Measurements from ENCODE around the gene FNBP1L.

Gene FNBP1L

DNA sequence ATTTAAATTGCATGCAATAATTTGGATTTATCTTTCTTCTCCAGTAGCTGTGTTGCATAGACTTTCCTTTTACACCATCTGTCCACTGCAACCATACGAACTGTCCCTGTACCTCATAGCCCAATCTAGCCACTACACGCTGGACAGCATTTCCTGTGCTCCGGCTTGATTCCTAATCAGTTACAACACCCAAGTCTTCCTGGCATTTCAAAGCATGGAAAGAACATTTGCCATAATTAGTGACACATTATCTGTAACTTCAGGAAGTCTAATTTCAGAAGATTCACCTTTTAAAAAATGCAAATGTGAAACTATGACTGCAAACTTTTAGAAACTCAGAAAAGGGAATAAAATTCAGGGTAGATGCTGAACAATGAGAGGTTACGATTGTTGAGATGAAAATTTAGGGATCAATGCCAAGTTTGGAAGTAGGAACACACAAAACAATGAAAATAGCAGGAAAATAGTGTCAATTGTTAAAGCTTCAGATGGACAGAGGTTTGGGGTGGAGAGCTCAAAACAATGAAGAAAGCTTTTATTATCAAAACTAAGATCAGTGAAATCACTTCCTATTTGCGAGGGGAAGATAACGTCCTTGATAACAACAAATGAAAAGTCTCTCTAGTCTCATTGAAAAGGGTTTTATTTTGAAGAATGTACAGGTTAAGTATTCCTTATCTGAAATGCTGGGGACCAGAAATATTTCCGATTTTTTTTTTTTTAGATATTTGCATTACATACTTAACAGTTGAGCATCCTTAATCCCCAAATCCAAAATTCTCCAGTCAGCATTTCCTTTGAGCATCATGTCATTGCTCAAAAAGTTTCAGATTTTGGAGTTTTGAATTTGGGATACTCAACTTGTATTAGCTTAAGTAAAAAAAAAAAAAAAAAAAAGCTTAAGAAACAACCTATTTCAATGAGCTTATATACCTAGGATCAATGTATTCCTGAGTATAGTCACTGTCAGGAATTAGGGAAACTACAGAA is 107.3 kb downstream of the FNBP1L start:
- no peak overlapping the region for H4K8ac ChIP-seq (ENCODE audit: low read depth, low read length)
- H3K27ac ChIP-seq (replicated peaks; ENCODE audit: low read length) = no peak overlapping the region
- no peak overlapping the region for H3K18ac ChIP-seq (ENCODE audit: low read length)
- H4K91ac ChIP-seq (ENCODE audit: low read depth, low read length, poor library complexity) = no peak overlapping the region
- no peaks in the 10 kb centered on the region for H3K27me3 ChIP-seq (ENCODE audit: control insufficient read depth in 3 of 3, insufficient read depth in 3 of 3, low read depth in 1 of 3, low read length in 3 of 3)
- H2BK5ac ChIP-seq (ENCODE audit: low read length) = no peak overlapping the region
- H3K4ac ChIP-seq (ENCODE audit: low read length) = no peak overlapping the region
- peaks cover 3 to 15% of the 10 kb centered on the region in 2 donors for H3K4me1 ChIP-seq (ENCODE audit: control insufficient read depth in 2 of 2, insufficient read depth in 1 of 2, low read depth in 1 of 2, low read length in 2 of 2)
- no peak overlapping the region for H2BK12ac ChIP-seq (ENCODE audit: low read length)
- H2BK15ac ChIP-seq (ENCODE audit: low read length) = no peak overlapping the region
- H3K23ac ChIP-seq (ENCODE audit: low read depth, low read length, poor library complexity) = no peak overlapping the region
- H3K14ac ChIP-seq (ENCODE audit: low read length) = no peak overlapping the region
- H3K4me2 ChIP-seq (ENCODE audit: insufficient read depth, low read length, poor library complexity, severe bottlenecking) = no peak overlapping the region
- H3K4me3 ChIP-seq (ENCODE audit: low read length in 2 of 2) = no peak overlapping the region
- DNase-seq (ENCODE audit: low spot score) = no peak
- H2BK120ac ChIP-seq (ENCODE audit: low read depth, low read length) = no peak overlapping the region
- no peaks in the 10 kb centered on the region for H3K79me1 ChIP-seq (ENCODE audit: low read depth, low read length)
- H3K9ac ChIP-seq (ENCODE audit: low read depth, low read length, poor library complexity) = no peak overlapping the region
- no peak overlapping the region for H2AFZ ChIP-seq (ENCODE audit: low read length)
- peaks cover 1 to 83% of the 10 kb centered on the region in 2 donors for H3K36me3 ChIP-seq (replicated peaks in 1 of 2; ENCODE audit: control insufficient read depth in 2 of 2, insufficient read depth in 2 of 2, low read length in 2 of 2)
- no peak overlapping the region for H2AK5ac ChIP-seq (ENCODE audit: low read depth, low read length)
- no CpG with 5 or more reads among the region's 7 CpGs for WGBS, 2 donors (ENCODE audit: extremely low coverage in 2 of 2, insufficient read length in 2 of 2, insufficient replicate concordance in 1 of 2)
- peaks cover 0 to 22% of the 10 kb centered on the region in 2 donors for H3K9me3 ChIP-seq (replicated peaks in 1 of 2; ENCODE audit: control insufficient read depth in 2 of 2, insufficient read depth in 1 of 2, low read depth in 1 of 2, low read length in 2 of 2)

DNA sequence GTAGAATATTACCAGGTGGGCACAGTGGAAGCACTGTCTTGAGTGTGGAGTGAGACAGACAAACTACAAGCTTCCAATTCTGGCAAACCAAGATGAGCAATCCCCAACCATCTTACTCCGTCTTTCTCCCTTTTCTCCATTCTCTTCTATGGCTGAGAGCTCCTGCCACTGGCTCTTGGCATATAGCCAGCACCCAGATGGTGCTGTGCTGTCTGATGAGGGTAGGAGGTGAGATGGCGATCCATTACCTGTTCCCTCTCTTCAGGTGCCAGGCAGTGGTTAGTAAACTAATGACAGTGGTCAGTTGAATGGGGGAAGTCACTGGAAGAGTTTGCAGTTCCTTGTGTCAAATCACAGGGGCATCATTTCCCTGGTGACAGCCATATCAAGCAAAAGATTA is 108.4 kb downstream of the FNBP1L start:
- H3K18ac ChIP-seq (ENCODE audit: low read length) = no peak overlapping the region
- H3K79me1 ChIP-seq (ENCODE audit: low read depth, low read length) = no peaks in the 10 kb centered on the region
- H2AFZ ChIP-seq (ENCODE audit: low read length) = no peak overlapping the region
- no peak overlapping the region for H3K4ac ChIP-seq (ENCODE audit: low read length)
- H3K4me2 ChIP-seq (ENCODE audit: insufficient read depth, low read length, poor library complexity, severe bottlenecking) = no peak overlapping the region
- H2BK120ac ChIP-seq (ENCODE audit: low read depth, low read length) = no peak overlapping the region
- no peak overlapping the region for H2BK5ac ChIP-seq (ENCODE audit: low read length)
- H3K9ac ChIP-seq (ENCODE audit: low read depth, low read length, poor library complexity) = no peak overlapping the region
- H2BK12ac ChIP-seq (ENCODE audit: low read length) = no peak overlapping the region
- peaks cover 3 to 15% of the 10 kb centered on the region in 2 donors for H3K4me1 ChIP-seq (ENCODE audit: control insufficient read depth in 2 of 2, insufficient read depth in 1 of 2, low read depth in 1 of 2, low read length in 2 of 2)
- no peak overlapping the region for H3K4me3 ChIP-seq (ENCODE audit: low read length in 2 of 2)
- no peak overlapping the region for H4K8ac ChIP-seq (ENCODE audit: low read depth, low read length)
- DNase-seq (ENCODE audit: low spot score) = no peak
- no peak overlapping the region for H3K23ac ChIP-seq (ENCODE audit: low read depth, low read length, poor library complexity)
- no peaks in the 10 kb centered on the region for H3K27me3 ChIP-seq (ENCODE audit: control insufficient read depth in 3 of 3, insufficient read depth in 3 of 3, low read depth in 1 of 3, low read length in 3 of 3)
- H3K9me3 ChIP-seq (replicated peaks in 1 of 2; ENCODE audit: control insufficient read depth in 2 of 2, insufficient read depth in 1 of 2, low read depth in 1 of 2, low read length in 2 of 2) = peaks cover 0 to 22% of the 10 kb centered on the region in 2 donors
- H2AK5ac ChIP-seq (ENCODE audit: low read depth, low read length) = no peak overlapping the region
- H4K91ac ChIP-seq (ENCODE audit: low read depth, low read length, poor library complexity) = no peak overlapping the region
- peaks cover 2 to 83% of the 10 kb centered on the region in 2 donors for H3K36me3 ChIP-seq (replicated peaks in 1 of 2; ENCODE audit: control insufficient read depth in 2 of 2, insufficient read depth in 2 of 2, low read length in 2 of 2)
- no peak overlapping the region for H3K27ac ChIP-seq (replicated peaks; ENCODE audit: low read length)
- H2BK15ac ChIP-seq (ENCODE audit: low read length) = no peak overlapping the region
- no peak overlapping the region for H3K14ac ChIP-seq (ENCODE audit: low read length)
- WGBS, 2 donors (ENCODE audit: extremely low coverage in 2 of 2, insufficient read length in 2 of 2, insufficient replicate concordance in 1 of 2) = no CpG with 5 or more reads among the region's 2 CpGs

DNA sequence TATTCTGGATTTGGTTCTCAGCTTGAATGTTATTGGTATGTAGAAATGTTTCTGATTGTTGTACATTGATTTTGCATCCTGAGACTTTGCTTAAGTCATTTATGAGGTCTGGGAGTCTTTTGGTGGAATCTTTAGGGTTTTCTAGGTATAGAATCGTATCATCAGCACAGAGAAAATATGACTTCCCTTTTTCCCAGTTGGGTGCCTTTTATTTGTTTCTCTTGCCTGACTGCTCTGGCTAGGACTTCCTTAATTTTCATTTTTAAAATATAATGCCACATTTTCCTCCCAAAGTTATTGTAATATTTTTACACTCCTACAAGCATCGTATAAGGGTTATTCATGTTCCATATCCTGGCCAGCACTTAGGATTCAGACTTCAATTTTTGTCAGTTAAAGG is 111.1 kb downstream of the FNBP1L start:
- Histone ChIP-seq H3K27me3 (ENCODE audit: control insufficient read depth in 3 of 3, insufficient read depth in 3 of 3, low read depth in 1 of 3, low read length in 3 of 3) (no peaks in the 10 kb centered on the region), H3K79me1 (ENCODE audit: low read depth, low read length) (no peaks in the 10 kb centered on the region), H3K23ac (ENCODE audit: low read depth, low read length, poor library complexity) (no peak overlapping the region), H2BK5ac (ENCODE audit: low read length) (no peak overlapping the region), H2BK120ac (ENCODE audit: low read depth, low read length) (no peak overlapping the region), H3K27ac (replicated peaks; ENCODE audit: low read length) (no peak overlapping the region), H3K4me3 (ENCODE audit: low read length in 2 of 2) (no peak overlapping the region), H3K18ac (ENCODE audit: low read length) (no peak overlapping the region), H3K4ac (ENCODE audit: low read length) (no peak overlapping the region), H3K4me1 (ENCODE audit: control insufficient read depth in 2 of 2, insufficient read depth in 1 of 2, low read depth in 1 of 2, low read length in 2 of 2) (no peaks in the 10 kb centered on the region), H3K36me3 (replicated peaks in 1 of 2; ENCODE audit: control insufficient read depth in 2 of 2, insufficient read depth in 2 of 2, low read length in 2 of 2) (peaks cover 7 to 82% of the 10 kb centered on the region in 2 donors), H4K91ac (ENCODE audit: low read depth, low read length, poor library complexity) (no peak overlapping the region), H3K4me2 (ENCODE audit: insufficient read depth, low read length, poor library complexity, severe bottlenecking) (no peak overlapping the region), H2AK5ac (ENCODE audit: low read depth, low read length) (no peak overlapping the region), H3K9ac (ENCODE audit: low read depth, low read length, poor library complexity) (no peak overlapping the region), H4K8ac (ENCODE audit: low read depth, low read length) (no peak overlapping the region), H3K9me3 (replicated peaks in 1 of 2; ENCODE audit: control insufficient read depth in 2 of 2, insufficient read depth in 1 of 2, low read depth in 1 of 2, low read length in 2 of 2) (peaks cover 0 to 24% of the 10 kb centered on the region in 2 donors), H2BK12ac (ENCODE audit: low read length) (no peak overlapping the region), H3K14ac (ENCODE audit: low read length) (no peak overlapping the region), H2AFZ (ENCODE audit: low read length) (no peak overlapping the region), H2BK15ac (ENCODE audit: low read length) (no peak overlapping the region)
- no CpG with 5 or more reads among the region's 2 CpGs for WGBS, 2 donors (ENCODE audit: extremely low coverage in 2 of 2, insufficient read length in 2 of 2, insufficient replicate concordance in 1 of 2)
- DNase-seq (ENCODE audit: low spot score) = no peak

DNA sequence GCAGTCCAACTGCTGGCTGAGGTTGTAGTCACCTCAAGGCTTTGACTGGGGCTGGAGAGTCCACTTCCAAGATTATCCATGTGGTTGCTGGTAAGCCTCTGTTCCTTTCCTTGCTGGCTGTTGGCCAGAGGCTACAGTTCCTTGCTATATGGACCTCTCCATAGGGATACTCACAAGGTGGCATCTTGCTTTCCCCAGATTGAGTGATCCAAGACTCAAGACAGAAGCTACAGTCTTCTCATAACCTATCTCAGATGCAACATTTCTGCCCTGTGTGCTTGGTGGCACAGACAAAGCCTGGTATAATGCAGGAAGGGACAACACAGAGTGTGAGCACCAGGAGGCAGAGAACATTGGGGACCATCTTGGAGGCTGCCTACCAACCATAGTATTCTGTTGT is 111.8 kb downstream of the FNBP1L start:
- H2AFZ ChIP-seq (ENCODE audit: low read length) = no peak overlapping the region
- no peak overlapping the region for H2BK120ac ChIP-seq (ENCODE audit: low read depth, low read length)

More for the DNA sequence above, 111.8 kb downstream of the FNBP1L start:
- H4K91ac ChIP-seq (ENCODE audit: low read depth, low read length, poor library complexity) = no peak overlapping the region
- no peak overlapping the region for H2BK5ac ChIP-seq (ENCODE audit: low read length)
- no peak overlapping the region for H2BK12ac ChIP-seq (ENCODE audit: low read length)
- H3K14ac ChIP-seq (ENCODE audit: low read length) = no peak overlapping the region
- no peak overlapping the region for H3K4me3 ChIP-seq (ENCODE audit: low read length in 2 of 2)
- H2BK15ac ChIP-seq (ENCODE audit: low read length) = no peak overlapping the region
- DNase-seq (ENCODE audit: low spot score) = no peak
- no peak overlapping the region for H3K9ac ChIP-seq (ENCODE audit: low read depth, low read length, poor library complexity)
- H2AK5ac ChIP-seq (ENCODE audit: low read depth, low read length) = no peak overlapping the region
- H3K4ac ChIP-seq (ENCODE audit: low read length) = no peak overlapping the region
- H3K27me3 ChIP-seq (ENCODE audit: control insufficient read depth in 3 of 3, insufficient read depth in 3 of 3, low read depth in 1 of 3, low read length in 3 of 3) = no peaks in the 10 kb centered on the region
- peaks cover 7 to 81% of the 10 kb centered on the region in 2 donors for H3K36me3 ChIP-seq (replicated peaks in 1 of 2; ENCODE audit: control insufficient read depth in 2 of 2, insufficient read depth in 2 of 2, low read length in 2 of 2)
- H3K4me2 ChIP-seq (ENCODE audit: insufficient read depth, low read length, poor library complexity, severe bottlenecking) = no peak overlapping the region
- H4K8ac ChIP-seq (ENCODE audit: low read depth, low read length) = no peak overlapping the region
- no peaks in the 10 kb centered on the region for H3K4me1 ChIP-seq (ENCODE audit: control insufficient read depth in 2 of 2, insufficient read depth in 1 of 2, low read depth in 1 of 2, low read length in 2 of 2)
- no peak overlapping the region for H3K27ac ChIP-seq (replicated peaks; ENCODE audit: low read length)
- H3K79me1 ChIP-seq (ENCODE audit: low read depth, low read length) = no peaks in the 10 kb centered on the region
- H3K18ac ChIP-seq (ENCODE audit: low read length) = no peak overlapping the region
- H3K23ac ChIP-seq (ENCODE audit: low read depth, low read length, poor library complexity) = no peak overlapping the region
- H3K9me3 ChIP-seq (replicated peaks in 1 of 2; ENCODE audit: control insufficient read depth in 2 of 2, insufficient read depth in 1 of 2, low read depth in 1 of 2, low read length in 2 of 2) = peaks cover 0 to 24% of the 10 kb centered on the region in 2 donors
